K562 (cell line): Measurements from ENCODE around the gene PRDM12. TPM values are rescaled to one million over a fixed set of nuclear protein-coding genes. Genes with fewer than 3 reads are reported as not detected.

ENCODE experiments used
- ARHGAP35 ChIP-seq: fragments of 450-650 bp; IDR thresholded peaks from 2 replicates; pipeline ENCODE4 v1.6.1; 2018; ENCODE audit not compliant: partially characterized antibody
- CTCFL ChIP-seq: IDR thresholded peaks from 2 replicates; pipeline ENCODE4 v1.6.1; 2011; ENCODE audit warnings: borderline replicate concordance, low read depth, mild to moderate bottlenecking, moderate library complexity, low read length; ENCODE audit not compliant: insufficient read depth, poor library complexity, severe bottlenecking
- E4F1 ChIP-seq: fragments of 250-450 bp; sonication (Bioruptor Pico); IDR thresholded peaks from 2 replicates; pipeline ENCODE4 v1.5.0; 2021; ENCODE audit warnings: mild to moderate bottlenecking, borderline replicate concordance
- HCFC1 ChIP-seq: IDR thresholded peaks from 2 replicates; pipeline ENCODE4 v1.6.1; 2012; ENCODE audit warnings: low read depth, low read length, improper control_type of control experiment
- KLF13 ChIP-seq: fragments of 450-650 bp; IDR thresholded peaks from 2 replicates; pipeline ENCODE4 v1.6.1; 2016; ENCODE audit warnings: missing genetic modification characterization, low read depth, mild to moderate bottlenecking, missing compliant biosample characterization, moderate library complexity, borderline replicate concordance
- MYNN ChIP-seq, 2 experiments: sonication (generic); formaldehyde crosslinking in 1 of 2; IDR thresholded peaks; 2 replicates each; pipeline versions ENCODE4 v1.5.0 to v1.6.1; 2016 to 2020; ENCODE audit warnings: antibody characterized with exemption in 1 of 2, missing genetic modification reagents in 1 of 2
- POU5F1 ChIP-seq: fragments of 150-350 bp; IDR thresholded peaks from 2 replicates; pipeline ENCODE4 v1.6.1; 2014; ENCODE audit warnings: borderline replicate concordance, low read length, low read depth, mild to moderate bottlenecking; ENCODE audit not compliant: partially characterized antibody
- RBM34 ChIP-seq: fragments of 200-400 bp; formaldehyde crosslinking; IDR thresholded peaks from 2 replicates; pipeline ENCODE4 v1.6.1; 2018; ENCODE audit warnings: low read length, borderline replicate concordance; ENCODE audit not compliant: insufficient read depth
- RCOR1 ChIP-seq, 2 experiments: IDR thresholded peaks; 2 replicates each; pipeline ENCODE4 v1.6.1; 2012; ENCODE audit warnings: low read depth in 2 of 2, low read length in 2 of 2, borderline replicate concordance in 1 of 2, improper control_type of control experiment in 1 of 2
- SMC3 ChIP-seq: conservative IDR thresholded peaks from 2 replicates; pipeline ENCODE4 v1.6.1; 2011; ENCODE audit warnings: low read depth, low read length, improper control_type of control experiment; ENCODE audit not compliant: insufficient read depth
- ZNF140 ChIP-seq: fragments of 250-450 bp; sonication (Bioruptor Pico); IDR thresholded peaks from 2 replicates; pipeline ENCODE4 v1.8.0; 2021; ENCODE audit warnings: moderate library complexity, mild to moderate bottlenecking, inconsistent platforms
- ZNF184 ChIP-seq: sonication (generic); formaldehyde crosslinking; IDR thresholded peaks from 2 replicates; pipeline ENCODE4 v1.5.0; 2020; ENCODE audit warnings: missing genetic modification reagents
- ZNF311 ChIP-seq: fragments of 250-450 bp; sonication (Bioruptor Pico); IDR thresholded peaks from 2 replicates; pipeline ENCODE4 v1.4.0; 2020; ENCODE audit warnings: mild to moderate bottlenecking, moderate library complexity
- ZNF75A ChIP-seq: fragments of 450-650 bp; formaldehyde crosslinking; IDR thresholded peaks from 2 replicates; pipeline ENCODE4 v1.4.0; 2020; ENCODE audit warnings: mild to moderate bottlenecking
- polyA plus RNA-seq, 8 experiments: library from polyadenylated mRNA; depleted of rRNA in 4 of 8; stranded (reverse) in 5 of 8; unstranded in 3 of 8; fragments of >200 nt; fragmentation: Nextera tagmentation in 2 of 8; fragmentation: Illumina TruSeq in 1 of 8; extraction: Ambion mirVana in 2 of 8; extraction: Trizol in 1 of 8; gene quantifications; 2 replicates each; pipeline versions ENCODE4 v1.2.1 to v1.2.3, GENCODE V29; 2011 to 2014; ENCODE audit warnings: inconsistent platforms in 1 of 8, missing spikeins in 1 of 8
- total RNA-seq, 7 experiments: library from RNA; depleted of rRNA in 6 of 7; stranded (reverse); fragments of >200 nt in 6 of 7; fragmentation: Illumina TruSeq in 2 of 7; extraction: Trizol in 2 of 7; gene quantifications; 2 replicates each; pipeline versions ENCODE4 v1.2.1 to v1.2.3, GENCODE V29; 2011 to 2021; ENCODE audit warnings: low replicate concordance in 1 of 7
- TF ChIP-seq, protein P1 (sequence below), 3 experiments: fragments of 200-800 bp in 1 of 3; sonication (Bioruptor generic) in 1 of 3; sonication (generic) in 1 of 3; formaldehyde crosslinking in 1 of 3; IDR thresholded peaks; 2 replicates each; pipeline versions ENCODE4 v1.6.1 to v1.8.0; 2016 to 2022; ENCODE audit warnings: mild to moderate bottlenecking in 2 of 3, missing compliant biosample characterization in 2 of 3, missing genetic modification characterization in 2 of 3, missing genetic modification reagents in 1 of 3
- TF ChIP-seq, protein P2 (sequence below): fragments of 450-650 bp; IDR thresholded peaks from 2 replicates; pipeline ENCODE4 v1.6.1; 2016; ENCODE audit warnings: mild to moderate bottlenecking

Gene PRDM12
- total and polyA plus RNA-seq, 9 of the 15 experiments (the other 6 are each of a cell fraction or from before 2014, with no cell fraction given) = 0.04 to 0.22 (median 0.07) TPM; not detected in 3

DNA sequence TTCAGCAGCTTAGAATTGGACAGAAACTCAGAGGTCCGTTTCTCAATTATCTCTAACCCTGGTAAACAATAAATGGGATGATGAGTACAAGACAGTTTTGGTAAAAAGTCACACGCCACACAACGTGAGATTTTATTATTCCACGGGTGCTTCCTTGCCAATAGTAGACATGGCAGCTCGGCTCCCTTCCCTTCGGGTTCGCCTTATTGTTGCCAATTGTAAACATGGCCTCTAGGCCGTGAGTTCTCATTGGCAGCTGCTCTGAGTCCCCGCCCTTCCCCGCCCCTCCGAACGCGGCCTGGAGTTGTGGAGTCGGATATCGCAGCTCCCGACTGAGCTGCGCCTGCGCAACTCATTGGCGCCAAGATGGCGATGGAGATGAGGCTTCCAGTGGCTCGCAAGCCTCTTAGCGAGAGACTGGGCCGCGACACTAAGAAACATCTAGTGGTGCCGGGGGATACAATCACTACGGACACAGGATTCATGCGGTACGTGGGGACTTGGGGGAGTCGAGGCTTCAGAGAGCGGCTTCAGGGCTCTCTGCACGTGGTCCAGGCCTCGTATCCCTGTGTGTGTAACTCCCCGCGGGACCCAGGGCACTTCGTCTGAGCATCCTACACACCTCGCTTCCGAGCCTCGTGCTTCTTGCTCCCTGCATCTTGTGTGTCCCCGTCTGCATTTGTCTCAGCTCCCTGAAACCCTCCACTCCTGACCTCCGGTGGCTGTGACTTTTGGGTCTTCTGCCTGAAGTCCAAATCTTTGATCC, 29.2 kb downstream of the PRDM12 start, which contains the start of gene EXOSC2 (continued):
- TF ChIP-seq ZNF184 (CRISPR knock-in tag) (no peak), ZNF311 (CRISPR knock-in tag) (no peak), SMC3 (no peak), CTCFL (no peak), RBM34 (no peak), ZNF140 (CRISPR knock-in tag) (no peak), ZNF75A (CRISPR knock-in tag) (no peak), POU5F1 (no peak), ARHGAP35 (no peak), KLF13 (tag) (peak; percentile 31; the same call in 1 of the 2 replicates), E4F1 (CRISPR knock-in tag) (no peak), MYNN (IDR thresholded peaks at IDR 0.05) (no peak), MYNN (CRISPR knock-in tag; IDR thresholded peaks at IDR 0.05) (no peak), RCOR1 (IDR thresholded peaks at IDR 0.05; ENCODE audit: borderline replicate concordance in 1 of 2, low read depth in 2 of 2, low read length in 2 of 2) (no peak), HCFC1 (peak; percentile 90)
- TF ChIP-seq, protein P1, sequence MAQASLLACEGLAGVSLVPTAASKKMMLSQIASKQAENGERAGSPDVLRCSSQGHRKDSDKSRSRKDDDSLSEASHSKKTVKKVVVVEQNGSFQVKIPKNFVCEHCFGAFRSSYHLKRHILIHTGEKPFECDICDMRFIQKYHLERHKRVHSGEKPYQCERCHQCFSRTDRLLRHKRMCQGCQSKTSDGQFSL (CRISPR knock-in tag; IDR thresholded peaks at IDR 0.05) = no peak
- TF ChIP-seq, protein P1 (tag; IDR thresholded peaks at IDR 0.05) = no peak
- TF ChIP-seq, protein P2, sequence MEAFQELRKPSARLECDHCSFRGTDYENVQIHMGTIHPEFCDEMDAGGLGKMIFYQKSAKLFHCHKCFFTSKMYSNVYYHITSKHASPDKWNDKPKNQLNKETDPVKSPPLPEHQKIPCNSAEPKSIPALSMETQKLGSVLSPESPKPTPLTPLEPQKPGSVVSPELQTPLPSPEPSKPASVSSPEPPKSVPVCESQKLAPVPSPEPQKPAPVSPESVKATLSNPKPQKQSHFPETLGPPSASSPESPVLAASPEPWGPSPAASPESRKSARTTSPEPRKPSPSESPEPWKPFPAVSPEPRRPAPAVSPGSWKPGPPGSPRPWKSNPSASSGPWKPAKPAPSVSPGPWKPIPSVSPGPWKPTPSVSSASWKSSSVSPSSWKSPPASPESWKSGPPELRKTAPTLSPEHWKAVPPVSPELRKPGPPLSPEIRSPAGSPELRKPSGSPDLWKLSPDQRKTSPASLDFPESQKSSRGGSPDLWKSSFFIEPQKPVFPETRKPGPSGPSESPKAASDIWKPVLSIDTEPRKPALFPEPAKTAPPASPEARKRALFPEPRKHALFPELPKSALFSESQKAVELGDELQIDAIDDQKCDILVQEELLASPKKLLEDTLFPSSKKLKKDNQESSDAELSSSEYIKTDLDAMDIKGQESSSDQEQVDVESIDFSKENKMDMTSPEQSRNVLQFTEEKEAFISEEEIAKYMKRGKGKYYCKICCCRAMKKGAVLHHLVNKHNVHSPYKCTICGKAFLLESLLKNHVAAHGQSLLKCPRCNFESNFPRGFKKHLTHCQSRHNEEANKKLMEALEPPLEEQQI = no peak
